NCI-H2196 (cell line): ENCODE results near the gene CD200.
"Not testable (repeated sequence)": the region's sequence is repeated elsewhere in the genome, so short reads cannot be mapped to it uniquely, and the experiment has no call there.

Experiments
- DNase-seq: peaks from one replicate; lab custom pipeline; 2025; ENCODE audit not compliant: unreplicated experiment; lab: John Stamatoyannopoulos, UW

The CD200 gene

DNA sequence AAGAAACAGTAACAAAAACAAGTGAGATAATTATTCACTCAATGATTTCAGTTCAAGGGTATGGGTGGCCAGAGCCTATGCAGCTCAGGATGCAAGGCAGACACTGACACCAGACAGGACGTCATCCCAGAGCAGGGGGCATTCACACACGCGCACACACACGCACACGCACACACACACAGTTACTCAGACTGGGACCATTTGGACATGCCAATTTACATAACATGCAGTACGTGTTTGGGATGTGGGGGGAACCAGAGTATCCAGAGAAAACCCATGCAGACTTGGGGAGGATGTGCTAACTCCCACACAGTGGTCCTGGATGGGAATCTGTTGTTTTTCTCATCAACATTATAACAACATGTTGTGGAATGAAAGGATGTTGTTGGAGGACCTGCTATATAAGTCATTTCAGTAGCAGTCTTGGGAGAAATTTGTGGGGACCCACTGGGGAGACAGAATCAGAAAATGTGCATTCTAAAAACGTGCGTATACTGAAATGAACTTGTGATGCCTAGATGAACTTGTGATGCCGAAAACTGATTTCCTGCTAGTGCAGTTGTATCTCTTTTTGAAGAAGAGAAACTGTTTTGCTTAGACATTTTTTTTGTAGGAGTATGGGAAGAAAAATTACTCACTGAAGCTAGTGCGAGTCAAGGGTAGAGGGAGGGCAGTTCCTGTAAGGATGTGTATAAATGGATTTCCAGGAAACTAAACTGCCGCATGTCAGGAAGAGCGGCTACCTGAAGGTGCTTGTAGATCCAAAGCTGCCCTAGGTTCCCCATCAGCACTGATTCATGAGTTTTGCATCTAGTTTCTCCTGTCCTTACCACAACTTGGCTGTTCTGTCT, 25.2 kb downstream of the CD200 start:
- no peak for DNase-seq

DNA sequence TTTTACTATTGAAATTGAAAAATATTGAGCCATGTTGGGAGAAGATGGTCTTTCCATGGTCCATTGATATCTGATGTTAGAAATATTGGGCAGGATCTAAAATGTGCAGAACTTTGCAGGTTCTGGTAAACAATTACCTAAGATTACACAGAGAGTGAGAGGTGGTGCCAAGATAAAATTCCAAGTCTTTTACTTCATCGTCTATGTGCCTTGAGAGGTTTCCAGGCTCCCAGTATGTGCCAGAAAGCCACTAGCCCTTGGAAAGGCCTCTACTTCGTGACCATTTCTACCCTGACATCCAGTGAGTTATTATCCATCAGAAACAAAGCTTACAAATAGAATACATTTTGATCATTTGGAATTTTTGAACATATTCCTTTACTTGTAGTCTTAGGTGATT, 27.6 kb downstream of the CD200 start:
- DNase-seq: no peak

DNA sequence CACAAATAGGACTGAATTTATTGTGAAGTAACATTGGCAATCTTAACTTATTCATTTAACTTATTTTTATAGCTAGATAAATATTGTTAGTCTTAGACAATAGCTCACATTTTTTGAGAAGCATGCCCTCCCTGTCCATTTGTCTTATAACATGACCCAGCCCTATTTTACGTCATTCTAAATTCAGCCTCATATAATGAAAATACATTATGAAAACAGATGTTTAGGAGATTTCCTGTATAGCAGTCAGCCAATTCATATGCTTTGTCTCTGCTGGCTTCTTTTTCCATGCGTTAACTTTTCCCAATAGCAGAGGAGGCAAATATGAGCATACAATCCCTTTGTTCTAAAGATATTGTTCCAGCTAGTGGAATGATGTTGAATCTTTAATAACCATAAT, 29.3 kb downstream of the CD200 start:
- no peak for DNase-seq

DNA sequence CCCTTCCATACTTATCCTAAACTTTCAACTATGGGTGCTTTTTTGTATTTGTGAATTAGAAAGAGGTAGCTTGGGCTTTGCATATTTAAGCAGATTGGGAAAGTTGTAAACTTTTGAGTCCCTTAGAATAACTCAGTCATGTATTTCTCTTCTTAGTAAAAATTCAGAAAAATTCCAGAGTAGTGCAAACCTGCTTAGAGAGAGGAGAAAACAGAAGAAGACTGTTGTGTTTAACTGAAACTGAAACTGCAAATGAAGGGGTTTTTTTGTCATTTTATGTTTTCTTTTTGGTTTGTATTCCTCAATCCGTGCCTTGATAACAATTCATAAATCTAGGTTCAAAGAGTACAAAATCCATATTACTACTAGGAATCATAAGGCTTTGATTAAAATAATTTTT, 31.3 kb downstream of the CD200 start:
- no peak for DNase-seq

DNA sequence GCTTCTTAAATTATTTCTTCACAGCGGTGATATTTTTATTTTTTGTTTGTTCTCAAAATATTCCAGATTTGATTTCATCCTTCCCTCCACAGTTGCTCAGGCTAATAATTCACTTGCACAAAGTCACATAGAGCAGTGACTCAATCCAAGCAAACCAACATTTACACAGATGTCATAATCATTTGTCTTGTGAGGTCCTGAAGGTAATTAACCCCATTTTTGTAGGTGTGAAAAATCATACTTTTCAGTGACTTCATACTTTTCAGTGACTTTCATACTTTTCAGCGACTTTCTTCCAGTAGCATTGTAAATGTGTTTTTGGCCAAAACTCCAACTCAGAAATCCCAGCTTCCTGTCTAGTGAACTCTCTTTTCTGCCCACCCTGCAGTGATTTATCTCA, 32.1 kb downstream of the CD200 start:
- no peak for DNase-seq

GRCh38 chr3:112365636-112366035, 32.7 kb downstream of the CD200 start:
- no peak for DNase-seq

GRCh38 chr3:112366522-112366921, 33.6 kb downstream of the CD200 start:
- no peak for DNase-seq

GRCh38 chr3:112371569-112371968, 38.6 kb downstream of the CD200 start:
- no peak for DNase-seq

GRCh38 chr3:112372396-112372795, 39.4 kb downstream of the CD200 start:
- DNase-seq: no peak

- no peak for DNase-seq
These were observed 40.5 kb downstream of the CD200 start for GRCh38 chr3:112373476-112373875.

DNA sequence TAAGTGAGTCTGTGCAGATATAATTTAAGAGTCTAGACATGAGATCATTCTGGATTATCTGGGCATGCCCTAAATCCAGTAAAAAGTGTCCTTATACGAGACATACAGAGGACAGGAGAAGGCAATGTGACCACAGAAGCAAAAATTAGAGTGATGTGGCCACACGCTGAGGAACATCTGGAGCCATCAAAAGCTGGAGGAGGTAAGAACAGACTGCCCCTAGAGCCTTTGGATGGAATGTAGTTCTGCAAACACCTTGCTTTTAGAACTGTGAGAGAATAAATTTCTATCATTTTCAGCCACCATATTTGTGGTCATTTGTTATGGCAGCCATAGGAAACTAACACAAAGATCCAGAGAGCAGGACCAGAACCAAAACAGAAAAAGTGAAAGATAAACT, 41.0 kb downstream of the CD200 start:
- DNase-seq: no peak

GRCh38 chr3:112374333-112374734, 41.4 kb downstream of the CD200 start:
- DNase-seq: no peak

- DNase-seq: no peak
These were observed 42.2 kb downstream of the CD200 start for GRCh38 chr3:112375117-112375516.

DNA sequence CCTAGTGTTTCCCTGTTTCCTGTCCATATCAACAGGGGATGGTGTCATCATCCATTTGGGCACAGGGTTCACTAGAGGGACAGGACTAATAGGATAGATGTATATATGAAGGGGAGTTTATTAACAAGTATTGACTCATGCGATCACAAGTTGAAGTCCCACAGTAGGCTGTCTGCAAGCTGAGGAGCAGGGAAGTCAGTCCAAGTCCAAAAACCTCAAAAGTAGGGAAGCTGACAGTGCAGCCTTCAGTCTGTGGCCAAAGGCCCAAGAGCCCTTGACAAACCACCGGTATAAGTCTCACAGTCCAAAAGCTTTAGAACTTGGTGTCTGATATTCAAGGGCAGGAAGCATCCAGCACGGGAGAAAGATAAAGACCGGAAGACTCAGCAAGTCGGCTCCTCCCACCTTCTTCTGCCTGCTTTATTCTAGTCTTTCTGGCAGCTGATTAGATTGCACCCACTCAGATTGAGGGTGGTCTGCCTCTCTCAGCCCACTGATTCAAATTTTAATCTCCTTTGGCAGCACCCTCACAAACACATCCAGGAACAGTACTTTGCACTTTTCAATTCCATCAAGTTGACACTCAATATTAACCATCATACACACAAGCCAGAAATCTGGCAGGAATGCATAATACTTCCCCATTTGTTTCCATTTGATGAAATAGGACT, 43.4 kb downstream of the CD200 start:
- DNase-seq: no peak

- no peak for DNase-seq
These were observed 44.0 kb downstream of the CD200 start for GRCh38 chr3:112376992-112377391.

DNA sequence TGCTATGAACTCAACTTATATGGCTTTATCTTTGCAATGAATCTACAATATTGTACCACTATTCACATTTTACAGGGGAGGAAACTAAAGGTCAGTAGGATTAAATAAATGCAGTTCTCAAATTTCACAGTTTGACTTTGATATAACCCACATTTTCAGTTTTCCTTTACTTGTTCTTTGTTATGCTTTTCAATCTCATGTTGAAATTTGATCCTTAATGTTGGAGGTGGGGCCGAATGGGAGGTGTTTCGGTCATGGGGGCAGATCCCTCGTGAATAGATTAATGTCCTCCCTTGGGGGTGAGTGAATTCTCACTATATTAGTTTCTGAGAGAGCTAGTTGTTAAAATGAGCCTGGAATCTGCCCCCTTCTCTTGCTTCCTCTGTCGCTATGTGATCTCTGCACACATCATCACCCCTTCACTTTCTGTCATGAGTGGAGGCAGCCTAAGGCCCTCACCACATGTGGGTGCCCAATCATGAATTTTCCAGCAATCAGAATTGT, 44.7 kb downstream of the CD200 start:
- no peak for DNase-seq

DNA sequence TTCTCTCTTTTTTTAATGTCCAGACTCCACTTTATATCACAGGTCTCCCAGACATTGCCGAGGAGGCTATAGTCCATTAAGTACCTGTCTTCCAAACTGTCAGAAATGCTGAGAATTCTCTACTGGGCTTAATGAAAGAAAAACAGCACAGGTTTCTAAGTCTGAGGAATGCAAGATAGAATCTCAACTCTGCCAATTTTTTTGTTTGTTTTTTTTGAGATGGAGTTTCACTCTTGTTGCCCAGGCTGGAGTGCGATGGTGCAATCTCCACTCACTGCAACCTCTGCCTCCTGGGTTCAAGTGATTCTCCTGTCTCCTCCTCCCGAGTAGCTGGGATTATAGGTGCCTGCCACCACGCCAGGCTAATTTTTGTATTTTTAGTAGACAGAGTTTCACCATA, 45.4 kb downstream of the CD200 start:
- not testable (repeated sequence) for DNase-seq

GRCh38 chr3:112379020-112379690, 46.2 kb downstream of the CD200 start:
- no peak for DNase-seq

GRCh38 chr3:112381673-112382542, 49.0 kb downstream of the CD200 start:
- DNase-seq: no peak

DNA sequence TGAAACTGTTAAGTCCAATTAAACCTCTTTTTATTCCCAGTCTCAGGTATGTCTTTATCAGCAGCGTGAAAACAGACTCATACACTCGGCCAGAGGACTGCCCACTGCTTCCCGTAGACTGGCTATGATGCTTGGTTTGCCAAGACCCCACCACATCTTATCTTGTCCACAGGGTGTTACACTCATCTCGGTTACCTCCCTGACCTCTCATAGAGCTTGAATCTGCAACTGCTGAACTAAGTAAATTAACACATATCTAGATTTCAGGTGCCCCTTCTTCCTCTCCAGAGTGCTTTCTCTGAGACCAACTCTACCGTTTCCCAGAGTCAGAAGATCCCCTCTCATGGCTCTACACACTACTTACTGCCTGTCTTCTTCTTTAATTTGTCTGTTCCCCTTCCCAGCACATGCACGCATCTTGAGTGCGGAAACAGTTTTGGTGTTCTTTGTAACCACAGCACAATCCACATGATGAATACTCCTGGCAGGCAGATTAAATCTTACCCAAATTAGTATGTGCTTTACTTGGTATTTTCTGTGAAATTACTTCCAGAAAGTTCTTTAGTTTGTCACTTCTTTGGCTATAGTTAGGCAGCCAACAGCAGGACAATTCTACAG, 49.7 kb downstream of the CD200 start:
- no peak for DNase-seq
